ENCODE measurements around the gene BEST2. TPM values are rescaled to one million over a fixed set of nuclear protein-coding genes. Genes with fewer than 3 reads are reported as not detected.
A peak's percentile ranks its signal among the peaks of the same experiment; 100 is the strongest.

The BEST2 gene
- total RNA-seq, 1 donor from 2014 or later, result not detected

DNA sequence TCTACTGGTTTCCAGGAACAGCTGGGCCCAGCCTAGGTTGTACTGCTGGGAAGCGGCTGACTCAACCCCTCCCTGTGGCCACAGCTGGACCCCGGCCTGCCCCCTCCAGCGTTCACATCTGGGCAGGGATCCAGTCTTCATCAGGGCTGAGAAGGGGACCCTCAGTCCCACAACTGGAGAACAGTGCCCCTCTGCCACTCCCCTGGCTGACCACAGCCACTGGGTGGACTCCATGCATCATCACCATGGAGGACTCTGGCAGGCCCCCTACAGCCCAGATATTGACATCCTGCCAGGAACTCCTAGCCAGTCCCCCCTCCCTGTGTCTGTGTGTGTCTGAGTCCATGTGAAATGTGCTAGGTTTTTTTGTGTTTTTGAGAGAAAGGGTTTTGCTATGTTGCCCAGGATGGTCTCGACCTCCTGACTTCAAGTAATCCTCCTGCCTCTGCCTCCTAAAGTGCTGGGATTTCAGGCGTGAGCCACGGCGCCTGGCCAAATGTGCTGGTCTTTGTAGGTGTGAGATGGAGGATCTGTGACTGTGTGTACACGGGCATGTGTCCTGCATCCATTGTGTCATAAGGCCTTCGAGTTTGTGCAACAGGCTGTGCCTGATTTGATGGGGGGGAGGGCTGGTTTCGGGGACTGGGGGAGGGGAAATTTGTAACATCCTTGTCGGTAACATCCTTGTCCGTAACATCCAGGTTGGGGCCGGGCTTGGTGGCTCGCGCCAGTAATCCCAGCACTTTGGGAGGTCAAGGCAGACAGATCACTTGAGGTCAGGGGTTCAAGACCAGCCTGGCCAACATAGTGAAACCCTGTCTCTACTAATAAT is 27.8 kb downstream of the BEST2 start:
- Mint-ChIP-seq H3K9me3 (ENCODE audit: unreplicated experiment) (no peaks in the 10 kb centered on the region), H3K27ac (ENCODE audit: unreplicated experiment) (peak overlapping the region; percentile 98), H3K27me3 (ENCODE audit: unreplicated experiment) (no peaks in the 10 kb centered on the region), H3K36me3 (ENCODE audit: unreplicated experiment) (no peaks in the 10 kb centered on the region), H3K4me1 (ENCODE audit: unreplicated experiment) (peaks cover 43% of the 10 kb centered on the region), H3K4me3 (ENCODE audit: unreplicated experiment) (peak overlapping the region; percentile 78)
- peak; percentile 89 for DNase-seq (ENCODE audit: extremely low spot score, unreplicated experiment)
- TF ChIP-seq, protein P1, sequence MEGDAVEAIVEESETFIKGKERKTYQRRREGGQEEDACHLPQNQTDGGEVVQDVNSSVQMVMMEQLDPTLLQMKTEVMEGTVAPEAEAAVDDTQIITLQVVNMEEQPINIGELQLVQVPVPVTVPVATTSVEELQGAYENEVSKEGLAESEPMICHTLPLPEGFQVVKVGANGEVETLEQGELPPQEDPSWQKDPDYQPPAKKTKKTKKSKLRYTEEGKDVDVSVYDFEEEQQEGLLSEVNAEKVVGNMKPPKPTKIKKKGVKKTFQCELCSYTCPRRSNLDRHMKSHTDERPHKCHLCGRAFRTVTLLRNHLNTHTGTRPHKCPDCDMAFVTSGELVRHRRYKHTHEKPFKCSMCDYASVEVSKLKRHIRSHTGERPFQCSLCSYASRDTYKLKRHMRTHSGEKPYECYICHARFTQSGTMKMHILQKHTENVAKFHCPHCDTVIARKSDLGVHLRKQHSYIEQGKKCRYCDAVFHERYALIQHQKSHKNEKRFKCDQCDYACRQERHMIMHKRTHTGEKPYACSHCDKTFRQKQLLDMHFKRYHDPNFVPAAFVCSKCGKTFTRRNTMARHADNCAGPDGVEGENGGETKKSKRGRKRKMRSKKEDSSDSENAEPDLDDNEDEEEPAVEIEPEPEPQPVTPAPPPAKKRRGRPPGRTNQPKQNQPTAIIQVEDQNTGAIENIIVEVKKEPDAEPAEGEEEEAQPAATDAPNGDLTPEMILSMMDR (IDR thresholded peaks at IDR 0.05), result peak; percentile 17

DNA sequence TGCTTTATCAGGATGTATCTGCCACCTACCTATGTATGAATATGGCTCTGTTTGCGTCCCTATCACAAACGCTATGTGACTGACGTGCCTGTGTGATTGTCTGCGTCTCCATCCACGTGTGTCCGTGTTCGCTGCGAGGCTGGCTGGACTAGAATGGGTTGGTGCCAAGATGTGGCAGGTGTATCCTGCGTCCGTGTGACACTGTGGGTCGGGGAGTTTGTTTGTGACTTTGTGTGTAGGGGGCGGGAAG is 30.5 kb downstream of the BEST2 start:
- peak overlapping the region; percentile 70 for H3K4me3 Mint-ChIP-seq (ENCODE audit: unreplicated experiment)
- no peaks in the 10 kb centered on the region for H3K9me3 Mint-ChIP-seq (ENCODE audit: unreplicated experiment)
- H3K4me1 Mint-ChIP-seq (ENCODE audit: unreplicated experiment), result peaks cover 44% of the 10 kb centered on the region
- no peaks in the 10 kb centered on the region for H3K36me3 Mint-ChIP-seq (ENCODE audit: unreplicated experiment)
- H3K27ac Mint-ChIP-seq (ENCODE audit: unreplicated experiment), result peak overlapping the region; percentile 85
- no peak for DNase-seq (ENCODE audit: extremely low spot score, unreplicated experiment)
- TF ChIP-seq, protein P1 (IDR thresholded peaks at IDR 0.05), result no peak
- no peaks in the 10 kb centered on the region for H3K27me3 Mint-ChIP-seq (ENCODE audit: unreplicated experiment)

DNA sequence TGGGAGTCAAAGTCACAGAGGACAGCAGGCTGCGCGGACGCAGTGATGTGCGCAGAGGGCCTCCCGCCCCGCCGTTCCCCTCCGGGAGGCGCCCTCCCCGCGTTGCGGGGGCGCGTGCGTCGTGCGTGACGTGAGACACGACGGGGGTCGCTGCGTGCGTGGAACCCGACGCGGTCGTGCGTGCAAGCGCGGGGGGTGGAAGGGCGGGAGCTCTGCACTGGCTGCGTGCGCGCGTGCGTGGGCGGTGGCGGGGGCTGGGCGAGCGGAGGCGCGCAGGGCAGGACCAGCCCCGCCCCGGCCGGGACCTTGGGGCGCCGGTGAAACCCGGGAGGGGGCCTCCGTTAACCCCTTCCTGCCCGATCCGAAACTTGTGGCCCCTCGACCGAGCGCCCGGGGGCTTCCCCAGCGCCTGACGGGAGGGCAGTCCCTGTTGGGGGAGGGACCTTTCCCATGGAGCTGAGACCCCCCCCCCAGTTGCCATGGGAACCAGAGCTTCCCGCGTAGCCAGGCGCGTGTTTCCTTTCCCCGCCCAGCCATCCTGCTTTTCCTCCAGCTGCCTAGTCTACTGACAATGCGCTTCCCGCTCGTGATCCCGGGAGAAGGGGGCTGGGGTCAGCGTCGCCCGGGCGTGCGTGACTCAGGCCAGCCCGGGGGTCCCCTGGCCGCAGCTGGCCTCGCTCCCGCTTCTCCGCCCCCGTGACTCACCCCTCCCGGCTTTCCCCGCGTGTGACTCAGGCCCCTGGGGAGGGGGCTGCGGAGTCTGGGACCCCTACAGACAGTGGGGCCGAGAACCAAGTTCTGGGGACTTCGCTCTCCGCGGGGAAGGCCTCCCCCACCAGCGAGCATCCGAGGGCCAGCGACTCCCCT is 31.1 kb downstream of the BEST2 start:
- TF ChIP-seq, protein P1 (IDR thresholded peaks at IDR 0.05), result no peak
- peaks cover 40% of the 10 kb centered on the region for H3K4me1 Mint-ChIP-seq (ENCODE audit: unreplicated experiment)
- no peaks in the 10 kb centered on the region for H3K9me3 Mint-ChIP-seq (ENCODE audit: unreplicated experiment)
- H3K36me3 Mint-ChIP-seq (ENCODE audit: unreplicated experiment), result no peaks in the 10 kb centered on the region
- no peak for DNase-seq (ENCODE audit: extremely low spot score, unreplicated experiment)
- no peaks in the 10 kb centered on the region for H3K27me3 Mint-ChIP-seq (ENCODE audit: unreplicated experiment)
- H3K4me3 Mint-ChIP-seq (ENCODE audit: unreplicated experiment), result peak overlapping the region; percentile 70
- peak overlapping the region; percentile 85 for H3K27ac Mint-ChIP-seq (ENCODE audit: unreplicated experiment)

DNA sequence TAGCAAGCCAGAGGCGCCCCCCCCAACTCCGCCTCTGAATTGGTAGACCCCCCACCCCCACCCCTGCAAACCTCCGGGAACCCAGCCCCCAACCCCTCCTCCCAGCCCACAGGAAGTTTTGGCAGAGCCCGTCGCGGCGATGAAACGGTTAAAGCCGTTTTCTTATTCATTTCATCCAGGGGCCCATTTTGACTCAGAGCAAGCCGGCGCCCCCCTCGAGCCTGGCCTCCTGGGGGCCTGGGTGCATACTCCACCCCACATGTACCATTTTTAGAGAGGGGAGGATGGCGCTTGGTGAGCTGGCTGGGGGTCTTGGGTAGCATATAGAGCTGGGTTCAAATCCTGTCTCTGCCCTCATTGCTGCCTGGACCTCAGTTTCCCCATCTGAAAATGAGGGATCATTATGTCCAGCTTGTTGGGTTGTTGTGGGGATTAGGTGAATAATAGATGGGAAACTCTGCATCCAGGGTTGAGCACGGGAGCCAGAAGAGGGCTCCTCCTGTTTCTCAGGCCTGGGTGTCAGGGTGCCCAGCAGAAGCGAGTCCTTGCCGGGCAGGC is 31.8 kb downstream of the BEST2 start:
- H3K27ac Mint-ChIP-seq (ENCODE audit: unreplicated experiment), result no peak overlapping the region
- H3K9me3 Mint-ChIP-seq (ENCODE audit: unreplicated experiment), result no peaks in the 10 kb centered on the region
- no peak for DNase-seq (ENCODE audit: extremely low spot score, unreplicated experiment)
- H3K4me3 Mint-ChIP-seq (ENCODE audit: unreplicated experiment), result peak overlapping the region; percentile 62
- TF ChIP-seq, protein P1 (IDR thresholded peaks at IDR 0.05), result no peak
- H3K36me3 Mint-ChIP-seq (ENCODE audit: unreplicated experiment), result no peaks in the 10 kb centered on the region
- H3K4me1 Mint-ChIP-seq (ENCODE audit: unreplicated experiment), result peaks cover 42% of the 10 kb centered on the region
- no peaks in the 10 kb centered on the region for H3K27me3 Mint-ChIP-seq (ENCODE audit: unreplicated experiment)
